ENCODE results near the gene SRRM2.

The SRRM2 gene

DNA sequence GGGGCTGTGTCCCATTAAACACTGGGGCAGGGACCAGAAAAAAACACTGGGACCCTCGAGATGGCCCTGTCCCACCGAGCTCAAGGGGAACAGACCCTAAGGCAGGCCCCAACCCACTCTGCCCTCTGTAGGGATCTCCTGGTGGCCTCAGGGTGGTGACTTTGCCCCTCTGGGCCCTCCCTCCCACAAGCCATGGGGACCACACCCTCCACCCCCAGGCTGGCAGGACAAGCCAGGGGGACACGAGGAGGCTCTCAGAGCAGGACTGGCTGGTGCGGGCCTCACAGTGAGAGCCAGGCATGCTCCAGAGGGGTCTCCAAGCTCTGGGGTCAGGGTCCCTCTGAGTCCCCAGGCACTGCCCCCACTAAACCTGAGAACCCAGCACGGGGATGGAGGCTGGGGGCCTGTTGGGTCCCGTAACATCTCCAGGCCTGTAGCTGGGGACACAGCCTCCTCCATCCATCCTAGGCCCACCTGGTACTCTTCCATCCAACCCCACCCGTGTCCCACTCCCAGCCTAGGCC, 14.5 kb upstream of the SRRM2 start:
- H3K27ac ChIP-seq: no peak overlapping the region
- TF ChIP-seq, protein P1, sequence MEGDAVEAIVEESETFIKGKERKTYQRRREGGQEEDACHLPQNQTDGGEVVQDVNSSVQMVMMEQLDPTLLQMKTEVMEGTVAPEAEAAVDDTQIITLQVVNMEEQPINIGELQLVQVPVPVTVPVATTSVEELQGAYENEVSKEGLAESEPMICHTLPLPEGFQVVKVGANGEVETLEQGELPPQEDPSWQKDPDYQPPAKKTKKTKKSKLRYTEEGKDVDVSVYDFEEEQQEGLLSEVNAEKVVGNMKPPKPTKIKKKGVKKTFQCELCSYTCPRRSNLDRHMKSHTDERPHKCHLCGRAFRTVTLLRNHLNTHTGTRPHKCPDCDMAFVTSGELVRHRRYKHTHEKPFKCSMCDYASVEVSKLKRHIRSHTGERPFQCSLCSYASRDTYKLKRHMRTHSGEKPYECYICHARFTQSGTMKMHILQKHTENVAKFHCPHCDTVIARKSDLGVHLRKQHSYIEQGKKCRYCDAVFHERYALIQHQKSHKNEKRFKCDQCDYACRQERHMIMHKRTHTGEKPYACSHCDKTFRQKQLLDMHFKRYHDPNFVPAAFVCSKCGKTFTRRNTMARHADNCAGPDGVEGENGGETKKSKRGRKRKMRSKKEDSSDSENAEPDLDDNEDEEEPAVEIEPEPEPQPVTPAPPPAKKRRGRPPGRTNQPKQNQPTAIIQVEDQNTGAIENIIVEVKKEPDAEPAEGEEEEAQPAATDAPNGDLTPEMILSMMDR (IDR thresholded peaks at IDR 0.05): no peak
- no peak for TF ChIP-seq ZFX (IDR thresholded peaks at IDR 0.05; ENCODE audit: borderline replicate concordance)

DNA sequence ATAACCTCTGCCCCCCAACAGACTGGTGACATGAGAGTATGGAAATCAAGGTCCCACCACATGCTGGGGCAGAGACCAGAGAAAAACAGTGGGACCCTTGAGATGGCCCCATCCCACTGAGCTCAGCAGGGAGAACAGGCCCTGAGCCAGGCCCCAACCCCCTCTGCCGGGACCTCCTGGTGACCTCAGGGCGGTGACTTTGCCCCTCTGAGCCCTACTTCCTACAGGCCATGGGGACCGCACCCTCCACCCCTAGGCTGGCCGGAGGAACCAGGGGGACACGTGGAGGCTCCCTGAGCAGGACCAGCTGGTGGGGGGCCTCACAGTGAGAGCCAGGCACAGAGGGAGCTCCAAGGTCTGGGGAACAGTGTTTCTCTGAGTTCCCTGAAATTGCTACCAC, 13.8 kb upstream of the SRRM2 start:
- H3K27ac ChIP-seq: no peak overlapping the region
- no peak for TF ChIP-seq ZFX (IDR thresholded peaks at IDR 0.05; ENCODE audit: borderline replicate concordance)
- TF ChIP-seq, protein P1 (IDR thresholded peaks at IDR 0.05): no peak

DNA sequence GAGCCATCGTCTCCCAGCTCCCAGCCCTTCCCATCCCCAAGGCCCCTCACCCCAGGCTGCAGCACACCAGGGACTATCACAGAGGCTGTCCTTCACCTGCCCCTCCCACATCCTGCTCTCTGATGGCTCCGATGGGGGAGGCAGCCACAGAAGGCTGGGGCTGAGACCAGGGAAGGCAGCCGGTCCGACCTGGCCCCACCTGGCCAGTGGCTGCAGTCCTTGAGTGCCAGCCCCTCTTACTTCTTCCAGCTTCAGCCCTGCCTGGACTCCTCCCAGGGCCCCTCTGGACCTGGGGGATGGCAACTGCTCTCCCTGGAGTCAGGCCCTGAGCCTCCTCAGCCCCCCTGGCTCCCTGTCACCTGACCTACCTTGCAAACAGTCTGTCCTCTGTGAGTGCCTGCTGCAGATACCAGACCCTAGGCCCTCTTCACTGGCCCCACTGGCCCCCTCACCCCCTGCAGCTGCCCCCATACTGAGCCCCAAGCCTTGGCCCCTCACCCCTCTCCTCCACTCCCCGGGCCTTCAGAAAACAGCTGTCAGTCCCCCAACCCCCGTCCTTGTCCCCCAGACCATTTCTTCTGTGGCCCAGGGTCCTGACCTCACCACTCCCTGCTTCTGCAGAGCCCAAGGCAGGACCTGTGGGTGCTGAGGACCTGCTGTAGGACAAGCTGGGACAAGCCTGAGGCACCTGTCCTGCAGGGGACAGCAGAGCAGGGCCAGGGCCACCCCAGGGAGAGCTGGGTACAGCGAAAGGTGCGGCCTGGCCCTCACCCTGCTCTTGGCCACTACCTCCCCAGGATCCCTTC, 12.6 kb upstream of the SRRM2 start:
- no peak overlapping the region for H3K27ac ChIP-seq

DNA sequence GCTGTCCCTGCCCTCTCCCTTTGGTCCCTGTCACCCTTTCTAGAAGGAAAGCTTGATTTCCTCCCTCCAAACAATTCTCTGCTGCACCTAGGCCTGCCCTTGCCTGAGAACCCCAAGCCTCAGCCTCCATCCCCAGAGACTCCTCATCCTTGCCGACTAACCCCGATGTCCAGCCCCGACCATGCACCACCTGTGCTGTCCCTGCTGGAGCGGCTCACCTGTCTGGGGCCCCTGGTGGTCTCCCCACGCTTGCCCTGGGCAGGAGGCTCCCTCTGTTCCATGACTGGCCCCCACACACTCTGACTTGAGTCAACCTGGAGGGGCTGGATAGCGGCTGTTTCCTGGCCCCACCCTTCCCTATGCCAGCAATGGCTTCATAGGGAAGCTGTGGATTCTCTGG, 12.0 kb upstream of the SRRM2 start:
- no peak for TF ChIP-seq ZFX (IDR thresholded peaks at IDR 0.05; ENCODE audit: borderline replicate concordance)
- TF ChIP-seq, protein P1 (IDR thresholded peaks at IDR 0.05): no peak
- no peak overlapping the region for H3K27ac ChIP-seq

More for the DNA sequence above, 12.6 kb upstream of the SRRM2 start:
- TF ChIP-seq, protein P1 (IDR thresholded peaks at IDR 0.05): no peak
- TF ChIP-seq ZFX (IDR thresholded peaks at IDR 0.05; ENCODE audit: borderline replicate concordance): no peak

DNA sequence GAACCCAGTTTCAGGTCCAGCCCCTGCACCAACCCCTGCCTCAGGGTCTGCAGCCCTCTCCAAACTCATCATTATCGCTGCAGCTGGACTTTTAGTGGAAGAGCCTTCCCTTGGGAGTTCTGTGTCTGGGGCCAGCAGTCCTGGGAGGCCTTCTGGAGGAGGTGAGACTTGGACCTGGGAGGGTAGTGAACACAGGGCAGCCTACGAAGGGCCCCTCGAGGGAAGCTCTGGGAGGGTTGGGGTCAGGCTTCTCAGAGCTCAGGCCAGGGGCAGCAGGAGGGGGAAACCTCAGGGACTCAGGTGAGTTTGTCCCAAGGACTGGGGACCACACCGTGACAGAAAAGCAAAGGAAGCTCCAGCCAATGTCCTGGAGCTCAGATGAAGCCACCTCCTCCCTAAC, 11.3 kb upstream of the SRRM2 start:
- no peak overlapping the region for H3K27ac ChIP-seq

DNA sequence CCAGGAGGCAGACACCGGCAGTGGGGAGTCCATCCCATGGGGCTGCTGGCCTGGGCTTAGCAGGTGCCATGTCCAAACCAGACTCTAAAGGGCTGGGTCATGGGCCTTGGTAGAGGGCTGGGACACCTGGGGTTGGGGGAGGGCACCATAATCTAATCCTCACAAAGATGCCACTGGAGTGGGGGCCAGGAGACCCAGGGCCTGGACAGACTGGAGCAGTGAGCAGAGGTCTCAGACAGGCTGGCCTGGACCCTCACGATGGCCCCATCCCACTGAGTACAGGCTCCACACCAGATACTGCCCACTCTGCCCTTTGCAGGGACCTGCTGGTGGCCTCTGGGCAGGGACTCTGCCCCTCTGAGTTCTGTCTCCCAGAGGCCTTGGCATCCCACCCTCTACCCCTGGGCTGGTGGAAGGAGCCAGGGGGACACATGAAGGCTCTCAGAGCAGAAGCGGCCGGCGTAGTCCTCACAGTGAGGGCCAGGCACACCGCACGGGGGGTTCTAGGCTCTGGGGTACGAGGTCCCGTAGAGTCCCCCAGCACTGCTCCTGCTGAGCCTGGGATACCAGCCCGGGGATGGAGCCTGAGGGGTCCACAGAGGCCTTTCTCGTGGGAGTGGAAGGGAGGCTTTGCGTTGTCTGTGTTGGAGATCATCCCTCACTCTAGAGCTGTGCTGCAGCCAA, 10.0 kb upstream of the SRRM2 start:
- TF ChIP-seq ZFX (IDR thresholded peaks at IDR 0.05; ENCODE audit: borderline replicate concordance): no peak
- TF ChIP-seq, protein P1 (IDR thresholded peaks at IDR 0.05): no peak

More for the DNA sequence above, 11.3 kb upstream of the SRRM2 start:
- TF ChIP-seq, protein P1 (IDR thresholded peaks at IDR 0.05): no peak
- no peak for TF ChIP-seq ZFX (IDR thresholded peaks at IDR 0.05; ENCODE audit: borderline replicate concordance)

More for the DNA sequence above, 10.0 kb upstream of the SRRM2 start:
- no peak overlapping the region for H3K27ac ChIP-seq
